ENCODE results near the gene CNNM1. TPM values are rescaled to one million over a fixed set of nuclear protein-coding genes. Genes with fewer than 3 reads are reported as not detected.

CNNM1 gene
- total and polyA plus RNA-seq, 2 donors (not counting 1 experiment from before 2014, with no cell fraction given): not detected

GRCh38 chr10:99312501-99312900 is 16.7 kb upstream of the CNNM1 start:
- Histone ChIP-seq H3K4me2 (replicated peaks; ENCODE audit: low read depth, low read length, poor library complexity, severe bottlenecking) (no peak overlapping the region), H3K4me1 (ENCODE audit: control insufficient read depth in 2 of 2, insufficient read depth in 2 of 2, low read length in 2 of 2) (no peaks in the 10 kb centered on the region), H3K79me2 (ENCODE audit: control insufficient read depth, insufficient read depth, low read length) (no peaks in the 10 kb centered on the region), H2AFZ (ENCODE audit: insufficient read depth, low read depth, low read length, poor library complexity, severe bottlenecking) (no peak overlapping the region), H3K4me3 (ENCODE audit: control extremely low read depth in 1 of 5, extremely low read depth in 1 of 5, insufficient read depth in 1 of 5, low read depth in 2 of 5, low read length in 4 of 5) (no peak overlapping the region), H3K27me3 (replicated peaks in 1 of 4; ENCODE audit: control extremely low read depth in 1 of 4, control insufficient read depth in 3 of 4, insufficient read depth in 4 of 4, low read length in 3 of 4) (no peaks in the 10 kb centered on the region), H3K9me3 (ENCODE audit: control extremely low read depth in 1 of 3, control insufficient read depth in 2 of 3, insufficient read depth in 1 of 3, low read length in 2 of 3) (peaks cover 0 to 6% (median 4%) of the 10 kb centered on the region in 3 donors), H3K36me3 (replicated peaks in 1 of 2; ENCODE audit: control extremely low read depth in 1 of 2, control insufficient read depth in 1 of 2, extremely low read depth in 1 of 2, insufficient read depth in 2 of 2, low read length in 1 of 2) (no peaks in the 10 kb centered on the region), H3K27ac (ENCODE audit: low read length in 2 of 2) (no peak overlapping the region), H3K9ac (ENCODE audit: low read length) (no peak overlapping the region), H4K20me1 (ENCODE audit: control insufficient read depth, insufficient read depth, low read length, poor library complexity, severe bottlenecking) (no peaks in the 10 kb centered on the region)
- ChIA-PET POLR2A (no interaction called here), CTCF (no interaction called here)
- DNase-seq (no peak), ATAC-seq (ENCODE audit: low read depth) (no peak)
- H3K27me3 Mint-ChIP-seq: peaks cover 2% of the 10 kb centered on the region
- no peak overlapping the region for H3K4me3 Mint-ChIP-seq
- TF ChIP-seq EZH2 (IDR thresholded peaks at IDR 0.05; ENCODE audit: borderline replicate concordance, insufficient read depth, low read depth, low read length, poor library complexity, severe bottlenecking): no peak
- TF ChIP-seq, protein P1, sequence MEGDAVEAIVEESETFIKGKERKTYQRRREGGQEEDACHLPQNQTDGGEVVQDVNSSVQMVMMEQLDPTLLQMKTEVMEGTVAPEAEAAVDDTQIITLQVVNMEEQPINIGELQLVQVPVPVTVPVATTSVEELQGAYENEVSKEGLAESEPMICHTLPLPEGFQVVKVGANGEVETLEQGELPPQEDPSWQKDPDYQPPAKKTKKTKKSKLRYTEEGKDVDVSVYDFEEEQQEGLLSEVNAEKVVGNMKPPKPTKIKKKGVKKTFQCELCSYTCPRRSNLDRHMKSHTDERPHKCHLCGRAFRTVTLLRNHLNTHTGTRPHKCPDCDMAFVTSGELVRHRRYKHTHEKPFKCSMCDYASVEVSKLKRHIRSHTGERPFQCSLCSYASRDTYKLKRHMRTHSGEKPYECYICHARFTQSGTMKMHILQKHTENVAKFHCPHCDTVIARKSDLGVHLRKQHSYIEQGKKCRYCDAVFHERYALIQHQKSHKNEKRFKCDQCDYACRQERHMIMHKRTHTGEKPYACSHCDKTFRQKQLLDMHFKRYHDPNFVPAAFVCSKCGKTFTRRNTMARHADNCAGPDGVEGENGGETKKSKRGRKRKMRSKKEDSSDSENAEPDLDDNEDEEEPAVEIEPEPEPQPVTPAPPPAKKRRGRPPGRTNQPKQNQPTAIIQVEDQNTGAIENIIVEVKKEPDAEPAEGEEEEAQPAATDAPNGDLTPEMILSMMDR (IDR thresholded peaks at IDR 0.05): no peak
- WGBS (ENCODE audit: insufficient coverage): no CpG with 5 or more reads among the region's 2 CpGs
- peaks cover 10% of the 10 kb centered on the region for H3K9me3 Mint-ChIP-seq (ENCODE audit: insufficient read depth)
- no peak overlapping the region for H3K27ac Mint-ChIP-seq
- intact Hi-C loops (cut with micrococcal nuclease): no loop called here
- no peaks in the 10 kb centered on the region for H3K4me1 Mint-ChIP-seq

DNA sequence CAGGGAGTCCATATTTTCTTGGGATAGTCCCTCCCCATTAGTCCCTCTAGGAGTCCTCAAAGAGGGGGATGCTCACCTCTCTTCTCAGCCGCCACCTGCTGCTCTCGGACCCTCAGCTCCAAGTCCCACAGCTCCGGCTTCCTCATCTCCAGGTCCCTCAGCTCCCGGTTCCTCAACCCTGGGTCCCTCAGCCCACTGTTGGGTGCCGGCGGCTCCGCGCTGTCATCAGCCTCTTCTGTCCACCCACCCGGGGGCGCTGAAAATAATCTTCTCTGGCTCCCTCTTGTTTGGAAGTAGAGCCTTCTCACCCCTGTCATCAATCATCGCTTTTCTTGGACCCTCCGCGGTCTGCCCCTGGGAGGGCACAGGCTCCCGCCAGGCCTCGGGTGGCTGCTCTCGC is 13.3 kb upstream of the CNNM1 start:
- no peak for ATAC-seq (ENCODE audit: low read depth)
- POLR2A ChIA-PET: no interaction called here

More for the DNA sequence above, 13.3 kb upstream of the CNNM1 start:
- no peak overlapping the region for H3K27ac Mint-ChIP-seq
- no peaks in the 10 kb centered on the region for H3K9me3 ChIP-seq (ENCODE audit: control extremely low read depth in 1 of 3, control insufficient read depth in 2 of 3, insufficient read depth in 1 of 3, low read length in 2 of 3)
- H3K4me1 ChIP-seq (ENCODE audit: control insufficient read depth in 2 of 2, insufficient read depth in 2 of 2, low read length in 2 of 2): no peaks in the 10 kb centered on the region
- CTCF ChIA-PET: no interaction called here
- no peaks in the 10 kb centered on the region for H4K20me1 ChIP-seq (ENCODE audit: control insufficient read depth, insufficient read depth, low read length, poor library complexity, severe bottlenecking)
- H3K4me2 ChIP-seq (replicated peaks; ENCODE audit: low read depth, low read length, poor library complexity, severe bottlenecking): no peak overlapping the region
- TF ChIP-seq, protein P1 (IDR thresholded peaks at IDR 0.05): no peak
- no peak for TF ChIP-seq EZH2 (IDR thresholded peaks at IDR 0.05; ENCODE audit: borderline replicate concordance, insufficient read depth, low read depth, low read length, poor library complexity, severe bottlenecking)
- H3K79me2 ChIP-seq (ENCODE audit: control insufficient read depth, insufficient read depth, low read length): no peaks in the 10 kb centered on the region
- intact Hi-C loops (cut with micrococcal nuclease): no loop called here
- no peak overlapping the region for H3K9ac ChIP-seq (ENCODE audit: low read length)
- H3K4me3 ChIP-seq (ENCODE audit: control extremely low read depth in 1 of 5, extremely low read depth in 1 of 5, insufficient read depth in 1 of 5, low read depth in 2 of 5, low read length in 4 of 5): no peak overlapping the region
- H3K36me3 ChIP-seq (replicated peaks in 1 of 2; ENCODE audit: control extremely low read depth in 1 of 2, control insufficient read depth in 1 of 2, extremely low read depth in 1 of 2, insufficient read depth in 2 of 2, low read length in 1 of 2): no peaks in the 10 kb centered on the region
- 95% methylated on average over 16 of the region's 16 CpGs for WGBS (ENCODE audit: insufficient coverage)
- H3K9me3 Mint-ChIP-seq (ENCODE audit: insufficient read depth): no peaks in the 10 kb centered on the region
- H3K27me3 Mint-ChIP-seq: peaks cover 14% of the 10 kb centered on the region
- no peak overlapping the region for H3K27ac ChIP-seq (ENCODE audit: low read length in 2 of 2)
- H2AFZ ChIP-seq (ENCODE audit: insufficient read depth, low read depth, low read length, poor library complexity, severe bottlenecking): no peak overlapping the region
- H3K4me3 Mint-ChIP-seq: no peak overlapping the region
- peaks cover 0 to 3% (median 0%) of the 10 kb centered on the region in 4 experiments for H3K27me3 ChIP-seq (replicated peaks in 1 of 4; ENCODE audit: control extremely low read depth in 1 of 4, control insufficient read depth in 3 of 4, insufficient read depth in 4 of 4, low read length in 3 of 4)
- H3K4me1 Mint-ChIP-seq: no peaks in the 10 kb centered on the region
- no peak for DNase-seq

Data from B cell (primary cell).